SK-N-MC (cell line): Measurements from ENCODE around the gene SLC6A7.

Source experiments
- EZH2 ChIP-seq: fragments of 200-600 bp; sonication (generic); IDR thresholded peaks from one replicate; pipeline ENCODE4 v1.6.1; 2017; ENCODE audit warnings: antibody characterized with exemption
- POLR2AphosphoS5 ChIP-seq: IDR thresholded peaks from 2 replicates; pipeline ENCODE4 v1.6.1; 2012; ENCODE audit warnings: mild to moderate bottlenecking, low read depth, low read length, borderline replicate concordance

GRCh38 chr5:150229571-150229970 is 39.7 kb downstream of the SLC6A7 start:
- TF ChIP-seq EZH2 (no peak), POLR2AphosphoS5 (no peak)
